ENCODE measurements around the gene REPS1.

Gene REPS1

DNA sequence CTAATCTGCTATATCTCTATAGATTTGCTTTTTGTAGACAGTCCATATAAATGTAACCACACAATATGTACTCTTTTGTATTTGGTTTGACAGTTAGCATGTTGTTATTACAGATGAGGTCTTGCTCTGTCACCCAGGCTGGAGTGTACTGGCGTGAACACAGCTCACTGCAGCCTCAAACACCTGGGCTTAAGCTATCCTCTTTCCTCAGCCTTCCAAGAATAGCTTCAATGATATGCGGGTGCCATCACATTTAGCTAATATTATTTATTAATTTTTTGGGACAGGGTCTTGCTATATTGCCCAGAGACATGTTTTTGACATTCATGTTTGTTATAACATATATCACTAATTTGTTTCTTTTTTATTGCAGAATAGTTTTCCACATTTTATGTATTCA is 10.8 kb downstream of the REPS1 start:
- Histone ChIP-seq H3K4me3 (ENCODE audit: low read length) (no peak overlapping the region), H3K79me2 (ENCODE audit: control insufficient read depth, low read length) (peaks cover 100% of the 10 kb centered on the region), H3K4me2 (ENCODE audit: low read length) (no peak overlapping the region), H4K20me1 (ENCODE audit: control insufficient read depth, insufficient read depth, low read depth, low read length) (peaks cover 10% of the 10 kb centered on the region), H3K9me3 (ENCODE audit: control insufficient read depth, insufficient read depth, low read length) (no peaks in the 10 kb centered on the region), H3K4me1 (ENCODE audit: control insufficient read depth, low read length) (peaks cover 25% of the 10 kb centered on the region), H3F3A (ENCODE audit: control insufficient read depth, insufficient read depth) (no peaks in the 10 kb centered on the region), H3K36me3 (ENCODE audit: control insufficient read depth, low read length) (no peaks in the 10 kb centered on the region), H3K27ac (ENCODE audit: low read depth, low read length) (no peak overlapping the region), H3K27me3 (ENCODE audit: control insufficient read depth, low read length) (no peaks in the 10 kb centered on the region), H3K9me2 (replicated peaks; ENCODE audit: control insufficient read depth, low read length) (no peaks in the 10 kb centered on the region)
- TF ChIP-seq EZH2phosphoT487 (IDR thresholded peaks at IDR 0.05; ENCODE audit: borderline replicate concordance, low read length): no peak
- TF ChIP-seq, protein P1, sequence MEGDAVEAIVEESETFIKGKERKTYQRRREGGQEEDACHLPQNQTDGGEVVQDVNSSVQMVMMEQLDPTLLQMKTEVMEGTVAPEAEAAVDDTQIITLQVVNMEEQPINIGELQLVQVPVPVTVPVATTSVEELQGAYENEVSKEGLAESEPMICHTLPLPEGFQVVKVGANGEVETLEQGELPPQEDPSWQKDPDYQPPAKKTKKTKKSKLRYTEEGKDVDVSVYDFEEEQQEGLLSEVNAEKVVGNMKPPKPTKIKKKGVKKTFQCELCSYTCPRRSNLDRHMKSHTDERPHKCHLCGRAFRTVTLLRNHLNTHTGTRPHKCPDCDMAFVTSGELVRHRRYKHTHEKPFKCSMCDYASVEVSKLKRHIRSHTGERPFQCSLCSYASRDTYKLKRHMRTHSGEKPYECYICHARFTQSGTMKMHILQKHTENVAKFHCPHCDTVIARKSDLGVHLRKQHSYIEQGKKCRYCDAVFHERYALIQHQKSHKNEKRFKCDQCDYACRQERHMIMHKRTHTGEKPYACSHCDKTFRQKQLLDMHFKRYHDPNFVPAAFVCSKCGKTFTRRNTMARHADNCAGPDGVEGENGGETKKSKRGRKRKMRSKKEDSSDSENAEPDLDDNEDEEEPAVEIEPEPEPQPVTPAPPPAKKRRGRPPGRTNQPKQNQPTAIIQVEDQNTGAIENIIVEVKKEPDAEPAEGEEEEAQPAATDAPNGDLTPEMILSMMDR (IDR thresholded peaks at IDR 0.05; ENCODE audit: low read depth, low read length, poor library complexity, severe bottlenecking): no peak

DNA sequence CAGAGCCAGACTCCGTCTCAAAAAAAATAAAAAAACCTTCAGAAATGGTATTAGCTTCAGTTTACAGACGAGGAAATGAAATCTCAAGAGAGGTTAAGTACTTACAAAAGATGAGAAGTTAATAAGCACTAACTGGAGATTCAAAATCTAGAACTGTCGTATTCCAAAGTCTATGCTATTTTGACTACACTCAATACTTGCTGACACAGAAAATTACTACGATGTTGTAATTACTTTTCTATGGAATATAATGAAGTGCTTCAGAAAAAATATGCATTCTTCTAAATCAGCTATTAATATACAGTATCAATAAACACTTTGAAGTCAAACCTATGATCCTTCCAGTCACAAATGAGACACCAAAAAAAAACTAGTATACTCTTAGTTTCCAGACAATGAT is 12.2 kb downstream of the REPS1 start:
- no peak overlapping the region for H3K4me3 ChIP-seq (ENCODE audit: low read length)
- peaks cover 8% of the 10 kb centered on the region for H4K20me1 ChIP-seq (ENCODE audit: control insufficient read depth, insufficient read depth, low read depth, low read length)
- no peaks in the 10 kb centered on the region for H3K9me2 ChIP-seq (replicated peaks; ENCODE audit: control insufficient read depth, low read length)
- H3K36me3 ChIP-seq (ENCODE audit: control insufficient read depth, low read length): no peaks in the 10 kb centered on the region
- no peaks in the 10 kb centered on the region for H3K27me3 ChIP-seq (ENCODE audit: control insufficient read depth, low read length)
- H3K4me2 ChIP-seq (ENCODE audit: low read length): no peak overlapping the region
- H3K9me3 ChIP-seq (ENCODE audit: control insufficient read depth, insufficient read depth, low read length): no peaks in the 10 kb centered on the region
- peaks cover 100% of the 10 kb centered on the region for H3K79me2 ChIP-seq (ENCODE audit: control insufficient read depth, low read length)
- TF ChIP-seq, protein P1 (IDR thresholded peaks at IDR 0.05; ENCODE audit: low read depth, low read length, poor library complexity, severe bottlenecking): no peak
- H3K27ac ChIP-seq (ENCODE audit: low read depth, low read length): no peak overlapping the region
- H3K4me1 ChIP-seq (ENCODE audit: control insufficient read depth, low read length): peaks cover 17% of the 10 kb centered on the region
- H3F3A ChIP-seq (ENCODE audit: control insufficient read depth, insufficient read depth): no peaks in the 10 kb centered on the region

DNA sequence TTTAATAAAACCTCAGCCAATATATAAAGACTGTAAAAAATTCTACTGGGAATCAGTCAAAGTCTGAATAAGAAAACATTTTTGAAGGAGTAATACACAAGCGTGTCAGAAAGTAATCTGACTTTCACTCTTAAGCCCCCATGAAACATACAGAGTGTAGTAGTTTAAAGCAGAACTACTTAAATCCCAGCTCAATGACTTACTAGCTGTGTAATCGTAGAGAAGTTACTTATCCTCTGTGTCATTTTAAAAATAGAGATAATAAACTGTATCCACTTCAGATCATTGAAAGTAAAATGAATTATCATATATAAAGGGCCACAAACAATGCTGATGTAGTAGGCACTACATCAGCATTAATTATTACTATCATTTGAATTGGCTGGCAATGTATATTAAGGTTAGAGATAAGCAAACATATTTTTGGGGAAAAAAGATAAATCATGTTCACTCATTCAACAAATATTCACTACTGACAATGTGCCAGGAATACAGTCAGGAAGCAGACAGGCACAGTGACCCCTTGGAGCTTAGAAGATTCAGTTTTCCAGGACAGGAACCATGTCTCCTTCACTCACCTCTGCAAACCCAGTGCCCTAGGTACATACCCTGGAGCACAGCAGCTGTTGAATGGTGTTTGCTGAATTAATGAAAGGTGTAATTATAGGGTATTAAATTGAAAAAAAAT is 14.4 kb downstream of the REPS1 start:
- peaks cover 6% of the 10 kb centered on the region for H4K20me1 ChIP-seq (ENCODE audit: control insufficient read depth, insufficient read depth, low read depth, low read length)
- H3K4me2 ChIP-seq (ENCODE audit: low read length): no peak overlapping the region
- H3K27ac ChIP-seq (ENCODE audit: low read depth, low read length): no peak overlapping the region
- no peak for TF ChIP-seq EZH2phosphoT487 (IDR thresholded peaks at IDR 0.05; ENCODE audit: borderline replicate concordance, low read length)
- TF ChIP-seq, protein P1 (IDR thresholded peaks at IDR 0.05; ENCODE audit: low read depth, low read length, poor library complexity, severe bottlenecking): no peak
- H3K9me2 ChIP-seq (replicated peaks; ENCODE audit: control insufficient read depth, low read length): no peaks in the 10 kb centered on the region
- H3K4me1 ChIP-seq (ENCODE audit: control insufficient read depth, low read length): peaks cover 6% of the 10 kb centered on the region
- H3K9me3 ChIP-seq (ENCODE audit: control insufficient read depth, insufficient read depth, low read length): no peaks in the 10 kb centered on the region
- peaks cover 100% of the 10 kb centered on the region for H3K79me2 ChIP-seq (ENCODE audit: control insufficient read depth, low read length)
- H3K27me3 ChIP-seq (ENCODE audit: control insufficient read depth, low read length): no peaks in the 10 kb centered on the region
- H3K4me3 ChIP-seq (ENCODE audit: low read length): no peak overlapping the region
- H3F3A ChIP-seq (ENCODE audit: control insufficient read depth, insufficient read depth): no peaks in the 10 kb centered on the region
- H3K36me3 ChIP-seq (ENCODE audit: control insufficient read depth, low read length): no peaks in the 10 kb centered on the region

All from DOHH2 (cell line).